ENCODE measurements around the gene ECE1.

The ECE1 gene

GRCh38 chr1:21266119-21266774 lies 24.0 kb downstream of the ECE1 start:
- no peak for DNase-seq

DNA sequence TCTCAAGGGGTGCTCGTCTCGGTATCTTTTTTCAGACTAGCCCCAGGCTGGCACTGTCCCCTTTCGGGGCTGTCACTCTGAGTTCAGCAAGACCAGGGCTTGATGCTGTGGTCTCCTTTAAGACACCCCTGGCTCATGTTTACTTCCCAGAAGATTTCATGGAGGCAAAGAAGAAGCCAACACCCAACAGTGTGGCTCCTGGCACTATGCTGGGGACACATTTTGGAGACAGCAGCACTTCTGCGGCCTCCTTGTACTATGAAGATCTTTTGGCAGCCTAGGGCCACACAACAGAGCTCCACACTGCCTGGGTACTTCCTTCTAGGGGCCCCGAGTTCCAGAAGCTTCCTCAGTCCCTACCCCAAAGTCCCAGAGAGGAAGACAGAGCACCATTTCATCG lies 24.6 kb downstream of the ECE1 start:
- no peak for DNase-seq

DNA sequence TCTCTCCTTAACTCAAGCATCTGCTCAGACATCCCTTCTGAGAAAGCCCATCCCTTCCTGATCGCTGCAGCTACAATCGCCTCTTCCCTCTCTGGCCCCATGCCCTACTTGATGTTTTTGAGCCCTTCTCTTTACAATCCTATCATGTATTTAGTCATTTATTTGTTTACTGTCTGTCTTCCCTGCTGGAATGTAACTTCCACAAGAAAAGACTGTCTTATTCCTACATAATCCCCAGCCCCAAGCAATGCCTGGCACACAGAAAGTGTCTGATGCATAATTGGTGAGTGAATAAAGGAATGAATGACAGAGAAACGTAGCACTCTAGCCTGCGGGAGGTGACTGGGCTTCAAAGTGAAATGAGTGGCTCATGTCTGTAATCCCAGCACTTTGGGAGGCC lies 25.4 kb downstream of the ECE1 start:
- peak; percentile 17 for DNase-seq

GRCh38 chr1:21263653-21264225 lies 26.5 kb downstream of the ECE1 start:
- no peak for DNase-seq

GRCh38 chr1:21263052-21263429 lies 27.2 kb downstream of the ECE1 start:
- no peak for DNase-seq

GRCh38 chr1:21262293-21263051 lies 27.8 kb downstream of the ECE1 start:
- peak; percentile 79 for DNase-seq

DNA sequence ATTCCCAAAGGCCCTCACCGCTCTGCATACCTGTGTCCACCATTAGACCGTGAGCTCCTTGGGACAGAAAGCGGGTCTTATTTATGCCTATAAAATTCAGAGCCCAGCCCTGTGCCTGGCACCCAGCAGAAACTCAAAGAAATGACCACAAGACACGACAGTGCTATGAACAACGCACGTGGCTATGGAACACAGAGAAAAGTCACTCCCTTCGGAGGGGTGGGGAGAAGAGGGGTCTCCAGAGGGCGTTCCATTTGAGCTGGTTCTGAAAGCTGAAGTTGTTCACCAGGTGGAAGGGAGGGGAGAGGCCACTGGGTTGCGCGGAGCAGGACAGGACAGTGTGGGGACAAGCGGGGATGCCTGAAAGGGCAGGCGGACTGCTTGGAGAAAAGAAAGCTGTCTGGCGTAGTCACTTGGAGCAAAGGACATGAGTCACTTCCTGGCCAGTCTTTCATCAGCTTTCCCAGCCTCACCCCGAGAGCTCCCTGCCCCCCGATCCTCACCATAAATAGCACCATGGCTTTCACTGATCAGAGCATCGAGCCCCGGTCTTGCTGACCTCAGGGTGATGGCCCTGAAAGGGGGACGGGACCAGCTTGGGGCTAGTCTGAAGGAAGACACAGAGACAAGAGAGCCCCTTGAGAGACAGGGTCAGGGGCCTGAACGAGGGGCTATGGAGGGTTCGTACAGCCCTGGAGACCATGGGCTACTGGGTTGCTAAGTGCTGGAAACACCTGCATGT lies 28.5 kb downstream of the ECE1 start:
- DNase-seq = peak; percentile 16

GRCh38 chr1:21260405-21261125 lies 29.7 kb downstream of the ECE1 start:
- DNase-seq = no peak

DNA sequence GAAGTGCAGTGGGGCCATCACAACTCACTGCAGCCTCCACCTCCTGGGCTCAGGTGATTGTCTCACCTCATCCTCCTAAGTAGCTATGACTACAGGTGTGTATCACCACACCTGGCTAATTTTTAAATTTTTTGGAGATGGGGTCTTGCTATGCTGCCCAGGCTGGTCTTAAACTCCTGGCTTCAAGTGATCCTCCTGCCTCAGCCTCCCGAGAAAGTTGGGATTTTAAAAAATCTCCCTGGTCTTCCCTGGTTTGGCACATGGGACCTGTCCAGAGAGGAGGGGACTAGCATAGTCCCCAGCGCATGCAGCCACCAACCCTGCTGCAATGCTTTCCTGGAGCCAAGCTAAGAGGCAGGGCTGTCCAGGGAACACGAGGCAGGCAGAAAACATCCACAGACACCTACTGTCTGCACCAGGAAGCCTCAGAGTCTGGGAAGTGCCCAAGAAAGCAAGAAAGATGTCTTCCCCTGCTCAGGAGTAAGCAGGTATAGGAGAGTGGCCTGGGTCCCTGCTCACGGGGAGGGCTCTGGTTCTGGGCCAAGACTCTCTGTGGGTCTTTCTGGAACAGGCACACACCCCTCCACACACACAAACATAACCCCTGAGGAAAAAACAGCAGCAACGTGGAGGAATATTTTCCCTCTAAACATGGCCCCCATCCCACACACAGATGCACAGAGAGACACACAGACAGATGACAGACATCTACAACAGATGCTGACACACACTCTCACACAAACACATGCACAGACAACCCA lies 30.8 kb downstream of the ECE1 start:
- DNase-seq = no peak

GRCh38 chr1:21258331-21259134 lies 31.7 kb downstream of the ECE1 start:
- no peak for DNase-seq

- DNase-seq = no peak
Observed at GRCh38 chr1:21257431-21258135, 32.7 kb downstream of the ECE1 start.

DNA sequence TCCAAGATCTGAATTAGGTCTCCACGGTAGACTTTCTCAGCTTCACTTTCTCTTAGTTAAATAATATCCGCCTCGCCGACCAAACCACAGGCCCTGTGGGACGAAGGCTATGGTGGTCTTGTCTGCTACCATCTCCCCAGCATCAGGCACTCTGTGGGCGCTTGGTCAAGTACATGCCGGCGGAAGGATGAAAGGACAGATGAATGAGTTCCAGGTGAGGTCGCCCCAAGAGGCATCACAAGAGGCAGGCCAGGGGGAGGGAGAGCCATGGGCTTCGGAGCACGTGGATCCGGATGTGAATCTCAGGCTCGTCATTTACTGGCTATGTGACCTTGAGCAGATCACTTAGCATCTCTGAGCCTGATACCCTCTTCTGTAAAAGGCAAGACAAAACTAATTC lies 33.5 kb downstream of the ECE1 start:
- DNase-seq = no peak

DNA sequence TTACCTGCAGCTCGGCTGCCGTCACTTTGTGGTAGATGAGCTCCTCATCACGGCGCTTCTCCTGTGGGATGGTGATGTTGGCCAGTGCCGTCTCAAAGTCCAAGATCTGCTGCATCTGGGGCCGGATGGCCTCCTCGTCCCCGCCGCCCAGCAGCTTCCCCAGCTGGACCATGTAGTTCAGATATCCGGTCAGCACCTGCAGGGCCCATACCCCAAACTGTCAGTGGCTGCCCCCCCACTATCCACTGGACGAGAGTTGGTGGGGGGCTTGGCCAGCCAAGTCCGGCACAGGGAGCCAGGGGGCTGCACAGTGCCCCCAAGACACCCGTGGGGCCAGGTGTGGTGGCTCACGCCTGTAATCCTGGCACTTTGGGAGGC lies 34.3 kb downstream of the ECE1 start:
- no peak for DNase-seq

GRCh38 chr1:21255284-21255942 lies 34.9 kb downstream of the ECE1 start:
- peak; percentile 97 for DNase-seq

DNA sequence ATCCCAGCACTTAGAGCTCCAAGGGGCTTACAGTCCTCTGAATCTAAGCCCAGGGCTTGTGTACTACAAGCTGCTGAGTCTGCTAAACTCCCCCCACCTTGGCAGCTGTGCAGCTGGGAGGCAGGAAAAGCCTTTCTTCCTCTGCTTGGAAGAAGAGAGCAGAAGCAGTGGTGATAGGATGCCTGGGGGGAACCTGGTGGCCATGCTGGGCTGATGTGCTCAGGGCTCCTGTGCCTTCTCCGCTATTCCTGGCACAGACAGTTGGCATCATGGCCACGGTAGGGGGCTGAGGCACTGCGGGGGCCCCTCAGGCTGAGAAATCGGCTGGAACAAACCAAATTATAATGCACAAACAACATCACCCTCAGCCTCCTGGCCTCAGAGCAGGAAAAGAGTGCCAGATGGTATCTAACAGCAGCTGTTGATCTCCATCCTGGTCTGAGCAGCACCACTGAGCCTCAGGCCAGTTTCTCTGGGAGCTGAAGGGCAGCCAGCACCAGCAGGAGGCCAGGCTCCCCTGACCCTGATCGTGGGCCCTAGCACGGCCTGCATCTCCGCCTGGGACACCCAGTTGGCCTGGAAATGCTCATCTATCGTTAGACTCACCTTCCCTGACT lies 35.8 kb downstream of the ECE1 start:
- peak; percentile 82 for DNase-seq

- DNase-seq = no peak
Observed at GRCh38 chr1:21251773-21252471, 38.3 kb downstream of the ECE1 start.

DNA sequence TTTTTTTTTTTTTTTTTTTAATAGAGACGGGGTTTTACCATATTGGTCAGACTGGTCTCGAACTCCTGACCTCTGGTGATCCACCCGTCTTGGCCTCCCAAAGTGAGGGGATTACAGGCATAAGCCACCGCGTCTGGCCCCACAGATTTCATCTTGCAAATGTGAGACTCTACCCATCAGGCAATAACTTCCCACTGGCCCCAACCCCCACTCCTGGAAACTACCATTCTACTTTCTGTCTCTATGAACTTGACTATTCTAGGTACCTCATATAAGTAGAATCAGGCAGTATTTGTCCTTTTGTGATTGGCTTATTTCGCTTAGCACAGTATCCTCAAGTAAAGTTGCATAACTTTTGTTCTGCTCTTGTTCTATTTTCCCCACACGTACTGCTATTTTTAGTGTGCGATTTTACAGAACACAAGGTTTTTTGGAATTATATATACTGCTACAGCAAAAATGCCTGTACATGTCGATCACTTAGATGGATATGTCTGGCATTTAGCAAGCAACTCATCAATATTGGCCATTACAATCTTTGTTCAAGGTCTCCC lies 40.2 kb downstream of the ECE1 start:
- no peak for DNase-seq

- no peak for DNase-seq
Observed at GRCh38 chr1:21247892-21248715, 42.2 kb downstream of the ECE1 start.
